PC-3 (cell line): Measurements from ENCODE around the gene SNED1. TPM values are rescaled to one million over a fixed set of nuclear protein-coding genes. Genes with fewer than 3 reads are reported as not detected.

Experiments
- ATAC-seq: fragments of 200-7000 bp; cut with Tn5 transposase; 2 replicates; pipeline ENCODE4 v1.9.1; 2020; ENCODE audit warnings: mild to moderate bottlenecking, moderate library complexity
- BruUV-seq: library from RNA; stranded (reverse); fragments of 400-500 nt; replicated peaks from 2 replicates; lab custom pipeline; 2021; lab: Mats Ljungman, UMichigan
- CTCF ChIA-PET: fragments of 300-600 bp; sonication (Branson Sonifier 250); formaldehyde crosslinking; loops from one replicate; lab custom pipeline; 2022; ENCODE audit warnings: antibody characterized with exemption; lab: Charles Lee
- POLR2A ChIA-PET: fragments of 300-600 bp; sonication (Branson Sonifier 250); formaldehyde crosslinking; loops from one replicate; lab custom pipeline; 2022; ENCODE audit warnings: antibody characterized with exemption; ENCODE audit not compliant: unreplicated experiment; lab: Charles Lee
- DNase-seq: peaks from one replicate; pipeline ENCODE4 v3.0.0-alpha.2; 2015
- H2AFZ ChIP-seq: fragments of 300-600 bp; sonication (generic); 2 replicates; pipeline ENCODE4 v1.6.0; 2016; ENCODE audit warnings: antibody characterized with exemption, low read length
- H3F3A ChIP-seq: fragments of 300-600 bp; sonication (generic); one replicate; pipeline ENCODE4 v1.6.0; 2017; ENCODE audit warnings: antibody characterized with exemption, low read length, control low read depth, mild to moderate bottlenecking; ENCODE audit not compliant: unreplicated experiment
- H3K27ac ChIP-seq: fragments of 300-600 bp; sonication (generic); 2 replicates; pipeline ENCODE4 v1.5.1; 2016; ENCODE audit warnings: mild to moderate bottlenecking, low read length
- H3K27me3 ChIP-seq: fragments of 300-600 bp; sonication (generic); 2 replicates; pipeline ENCODE4 v1.6.1; 2016; ENCODE audit warnings: low read length, mixed read lengths
- H3K36me3 ChIP-seq: fragments of 300-600 bp; sonication (generic); 2 replicates; pipeline ENCODE4 v1.6.1; 2016; ENCODE audit warnings: low read depth, mixed run types, low read length, mixed read lengths
- H3K4me1 ChIP-seq: fragments of 300-600 bp; sonication (generic); 2 replicates; pipeline ENCODE4 v1.5.1; 2016; ENCODE audit warnings: low read length; ENCODE audit not compliant: insufficient read depth
- H3K4me2 ChIP-seq: fragments of 300-600 bp; sonication (generic); 2 replicates; pipeline ENCODE4 v1.6.0; 2016; ENCODE audit warnings: low read length
- H3K4me3 ChIP-seq: fragments of 300-600 bp; sonication (generic); 2 replicates; pipeline ENCODE4 v1.5.1; 2016; ENCODE audit warnings: mild to moderate bottlenecking, low read length, mixed read lengths
- H3K79me2 ChIP-seq: fragments of 300-600 bp; sonication (generic); 2 replicates; pipeline ENCODE4 v1.6.1; 2017; ENCODE audit warnings: low read length, mixed read lengths
- H3K9ac ChIP-seq: fragments of 300-600 bp; sonication (generic); 2 replicates; pipeline ENCODE4 v1.6.0; 2016; ENCODE audit warnings: mild to moderate bottlenecking, low read length
- H3K9me2 ChIP-seq: fragments of 300-600 bp; sonication (generic); replicated peaks from 2 replicates; pipeline ENCODE4 v1.6.1; 2016; ENCODE audit warnings: mixed run types, low read length, mixed read lengths
- H3K9me3 ChIP-seq: fragments of 300-600 bp; sonication (generic); 2 replicates; pipeline ENCODE4 v1.6.1; 2016; ENCODE audit warnings: low read length, mixed read lengths
- H4K20me1 ChIP-seq: fragments of 300-600 bp; sonication (generic); 2 replicates; pipeline ENCODE4 v1.6.1; 2016; ENCODE audit warnings: low read length, mixed read lengths
- CTCF ChIP-seq: fragments of 300-600 bp; sonication (generic); conservative IDR thresholded peaks from 2 replicates; pipeline ENCODE4 v1.5.1; 2017; ENCODE audit warnings: antibody characterized with exemption, low read depth, mild to moderate bottlenecking, low read length
- EZH2 ChIP-seq: fragments of 300-600 bp; sonication (generic); IDR thresholded peaks from one replicate; pipeline ENCODE4 v1.6.1; 2017; ENCODE audit warnings: antibody characterized with exemption, mild to moderate bottlenecking, low read length; ENCODE audit not compliant: unreplicated experiment
- EZH2phosphoT487 ChIP-seq: fragments of 300-600 bp; sonication (generic); IDR thresholded peaks from 2 replicates; pipeline ENCODE4 v1.6.1; 2018; ENCODE audit warnings: mild to moderate bottlenecking, antibody characterized with exemption, low read length, borderline replicate concordance
- intact Hi-C: fragments of 100-400 bp; cut with micrococcal nuclease; formaldehyde crosslinking; loops from 2 replicates; pipeline ENCODE4 v1.9.0; 2023
- total RNA-seq: library from RNA; depleted of rRNA; stranded (reverse); fragments of >200 nt; gene quantifications from 2 replicates; pipeline ENCODE4 v1.2.3, GENCODE V29; 2014

SNED1 gene
- total RNA-seq, 1 experiment from 2014 or later, result 0.66 TPM

GRCh38 chr2:241109210-241110088 lies 111.0 kb downstream of the SNED1 start:
- no peak for DNase-seq
- Histone ChIP-seq H3K27me3 (no peaks in the 10 kb centered on the region), H3K9ac (no peak overlapping the region), H3K79me2 (no peaks in the 10 kb centered on the region), H3K9me2 (no peaks in the 10 kb centered on the region), H3K4me3 (no peak overlapping the region), H2AFZ (no peak overlapping the region), H4K20me1 (no peaks in the 10 kb centered on the region), H3K4me2 (no peak overlapping the region), H3K9me3 (no peaks in the 10 kb centered on the region), H3K36me3 (no peaks in the 10 kb centered on the region), H3K27ac (no peak overlapping the region), H3F3A (no peaks in the 10 kb centered on the region), H3K4me1 (no peaks in the 10 kb centered on the region)
- ChIA-PET POLR2A (no interaction called here), CTCF (no interaction called here)
- intact Hi-C loops, result no loop called here
- BruUV-seq, result no TSS peak
- no peak for ATAC-seq
- TF ChIP-seq EZH2phosphoT487 (no peak), CTCF (no peak), EZH2 (no peak)

GRCh38 chr2:241110089-241110606 lies 111.7 kb downstream of the SNED1 start:
- no peak overlapping the region for H2AFZ ChIP-seq
- CTCF ChIA-PET, result no interaction called here
- no peaks in the 10 kb centered on the region for H3K27me3 ChIP-seq
- no TSS peak for BruUV-seq
- ATAC-seq (no peak), DNase-seq (no peak)
- intact Hi-C loops, result no loop called here
- H3K27ac ChIP-seq, result no peak overlapping the region
- TF ChIP-seq EZH2phosphoT487, result no peak
- TF ChIP-seq EZH2, result no peak
- no peak for TF ChIP-seq CTCF
- no peaks in the 10 kb centered on the region for H3K79me2 ChIP-seq
- no peak overlapping the region for H3K9ac ChIP-seq
- H3K4me1 ChIP-seq, result no peaks in the 10 kb centered on the region
- no peak overlapping the region for H3K4me2 ChIP-seq
- H3K4me3 ChIP-seq, result no peak overlapping the region
- H4K20me1 ChIP-seq, result no peaks in the 10 kb centered on the region
- POLR2A ChIA-PET, result no interaction called here
- H3F3A ChIP-seq, result no peaks in the 10 kb centered on the region
- no peaks in the 10 kb centered on the region for H3K9me2 ChIP-seq
- H3K36me3 ChIP-seq, result no peaks in the 10 kb centered on the region
- H3K9me3 ChIP-seq, result no peaks in the 10 kb centered on the region
